ENCODE measurements around the gene CRHR1. TPM values are rescaled to one million over a fixed set of nuclear protein-coding genes. Genes with fewer than 3 reads are reported as not detected.

The CRHR1 gene
- polyA plus RNA-seq, 1 of the 3 experiments (the other 2 are of a cell fraction) = 0.13 TPM

- no peaks in the 10 kb centered on the region for H3K9me3 ChIP-seq
- 52% methylated on average over 6 of the region's 6 CpGs for WGBS (ENCODE audit: low lambda C conversion rate)
- ChIA-PET CTCF (interaction anchor here (0.8 to 17.2 kb wide), 19 partner anchors 9 to 456 kb away, joined by 3 to 327 read pairs (median 13); partner anchors contain the start of genes CRHR1 and MAPT), POLR2A (interaction anchor here (1.0 kb wide), 1 partner anchor 23 kb away, joined by 3 read pairs; no protein-coding TSS in a partner anchor)
- peaks cover 12% of the 10 kb centered on the region for H3K27me3 ChIP-seq (ENCODE audit: insufficient read depth)
- H2AFZ ChIP-seq (ENCODE audit: low read depth) = no peak overlapping the region
- TF ChIP-seq, protein P1, sequence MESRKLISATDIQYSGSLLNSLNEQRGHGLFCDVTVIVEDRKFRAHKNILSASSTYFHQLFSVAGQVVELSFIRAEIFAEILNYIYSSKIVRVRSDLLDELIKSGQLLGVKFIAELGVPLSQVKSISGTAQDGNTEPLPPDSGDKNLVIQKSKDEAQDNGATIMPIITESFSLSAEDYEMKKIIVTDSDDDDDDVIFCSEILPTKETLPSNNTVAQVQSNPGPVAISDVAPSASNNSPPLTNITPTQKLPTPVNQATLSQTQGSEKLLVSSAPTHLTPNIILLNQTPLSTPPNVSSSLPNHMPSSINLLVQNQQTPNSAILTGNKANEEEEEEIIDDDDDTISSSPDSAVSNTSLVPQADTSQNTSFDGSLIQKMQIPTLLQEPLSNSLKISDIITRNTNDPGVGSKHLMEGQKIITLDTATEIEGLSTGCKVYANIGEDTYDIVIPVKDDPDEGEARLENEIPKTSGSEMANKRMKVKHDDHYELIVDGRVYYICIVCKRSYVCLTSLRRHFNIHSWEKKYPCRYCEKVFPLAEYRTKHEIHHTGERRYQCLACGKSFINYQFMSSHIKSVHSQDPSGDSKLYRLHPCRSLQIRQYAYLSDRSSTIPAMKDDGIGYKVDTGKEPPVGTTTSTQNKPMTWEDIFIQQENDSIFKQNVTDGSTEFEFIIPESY (IDR thresholded peaks at IDR 0.05; ENCODE audit: borderline replicate concordance, low read depth) = no peak
- TF ChIP-seq TEAD4 (IDR thresholded peaks at IDR 0.05; ENCODE audit: borderline replicate concordance, insufficient read depth) (no peak), FOXJ3 (CRISPR knock-in tag; IDR thresholded peaks at IDR 0.05) (no peak), SIN3A (IDR thresholded peaks at IDR 0.05; ENCODE audit: borderline replicate concordance, low read depth, low read length) (no peak), CHD2 (IDR thresholded peaks at IDR 0.05; ENCODE audit: low read length, partially characterized antibody) (no peak), MEF2A (IDR thresholded peaks at IDR 0.05; ENCODE audit: borderline replicate concordance, low read depth) (no peak), GABPA (IDR thresholded peaks at IDR 0.05; ENCODE audit: low read depth) (no peak), FOSL2 (IDR thresholded peaks at IDR 0.05; ENCODE audit: borderline replicate concordance, low read depth) (no peak), GATA2 (CRISPR knock-in tag; IDR thresholded peaks at IDR 0.05) (no peak), FOXM1 (IDR thresholded peaks at IDR 0.05; ENCODE audit: low read depth) (no peak), ELF1 (IDR thresholded peaks at IDR 0.05) (no peak), SMC3 (IDR thresholded peaks at IDR 0.05; ENCODE audit: low read depth, low read length) (no peak), TCF12 (IDR thresholded peaks at IDR 0.05) (no peak), RXRA (IDR thresholded peaks at IDR 0.05; ENCODE audit: borderline replicate concordance, low read depth) (no peak), RCOR1 (IDR thresholded peaks at IDR 0.05; ENCODE audit: low read length) (no peak), NRF1 (IDR thresholded peaks at IDR 0.05; ENCODE audit: low read depth, low read length) (no peak)
- TF ChIP-seq, protein P2, sequence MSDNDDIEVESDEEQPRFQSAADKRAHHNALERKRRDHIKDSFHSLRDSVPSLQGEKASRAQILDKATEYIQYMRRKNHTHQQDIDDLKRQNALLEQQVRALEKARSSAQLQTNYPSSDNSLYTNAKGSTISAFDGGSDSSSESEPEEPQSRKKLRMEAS (IDR thresholded peaks at IDR 0.05; ENCODE audit: low read depth) = no peak
- H3K4me2 ChIP-seq = no peak overlapping the region
- H3K9ac ChIP-seq = no peak overlapping the region
- no peaks in the 10 kb centered on the region for H3K9me2 ChIP-seq
- H3F3A ChIP-seq (replicated peaks; ENCODE audit: insufficient read depth) = no peaks in the 10 kb centered on the region
- H3K4me3 ChIP-seq (ENCODE audit: low read depth in 2 of 2, low read length in 1 of 2) = no peak overlapping the region
- H3K36me3 ChIP-seq (replicated peaks in 1 of 2; ENCODE audit: control insufficient read depth in 1 of 2, insufficient read depth in 2 of 2, low read length in 1 of 2) = no peaks in the 10 kb centered on the region
- no peak for DNase-seq
- peaks cover 0 to 15% of the 10 kb centered on the region in 2 experiments; a peak in 1 of 4 replicates for H3K4me1 ChIP-seq (ENCODE audit: control insufficient read depth in 1 of 2, insufficient read depth in 2 of 2, low read depth in 1 of 2, low read length in 1 of 2)
- H3K79me2 ChIP-seq (ENCODE audit: insufficient read depth) = no peaks in the 10 kb centered on the region
- H4K20me1 ChIP-seq (ENCODE audit: insufficient read depth) = no peaks in the 10 kb centered on the region
- H3K27ac ChIP-seq (ENCODE audit: low read depth in 2 of 2, low read length in 1 of 2) = no peak overlapping the region
Measured at GRCh38 chr17:45851022-45851421, 66.9 kb downstream of the CRHR1 start.

DNA sequence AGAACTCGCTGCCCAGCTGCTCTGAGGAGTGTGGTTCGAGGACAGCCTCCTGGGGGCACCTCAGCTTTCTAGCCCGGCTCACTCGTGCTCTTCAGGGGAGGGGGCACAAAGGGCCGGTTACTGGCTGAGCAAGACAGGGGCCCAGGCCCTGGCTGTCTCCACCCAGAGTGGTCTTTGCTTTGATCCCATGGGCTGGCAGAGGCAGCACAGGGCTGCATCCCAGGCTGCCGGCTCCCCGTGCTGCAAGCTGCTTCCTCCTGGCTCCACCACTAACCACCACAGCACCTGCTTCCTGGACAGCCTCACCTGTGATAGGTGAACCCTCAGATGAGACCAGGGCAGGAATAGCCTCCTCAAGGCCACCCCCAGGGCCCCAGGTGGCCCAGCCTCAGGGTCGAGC lies 67.3 kb downstream of the CRHR1 start:
- peaks cover 0 to 15% of the 10 kb centered on the region in 2 experiments; a peak in 1 of 4 replicates for H3K4me1 ChIP-seq (ENCODE audit: control insufficient read depth in 1 of 2, insufficient read depth in 2 of 2, low read depth in 1 of 2, low read length in 1 of 2)
- 45% methylated on average over 5 of the region's 8 CpGs for WGBS (ENCODE audit: low lambda C conversion rate)
- H3K27me3 ChIP-seq (ENCODE audit: insufficient read depth) = peaks cover 12% of the 10 kb centered on the region
- no peak overlapping the region for H2AFZ ChIP-seq (ENCODE audit: low read depth)
- H3K4me3 ChIP-seq (ENCODE audit: low read depth in 2 of 2, low read length in 1 of 2) = no peak overlapping the region
- CTCF ChIA-PET = interaction anchor here (0.8 to 17.2 kb wide), 30 partner anchors 9 to 456 kb away, joined by 3 to 327 read pairs (median 6); partner anchors contain the start of genes CRHR1 and MAPT
- no peak for DNase-seq
- no peaks in the 10 kb centered on the region for H3K9me3 ChIP-seq
- no peak overlapping the region for H3K9ac ChIP-seq
- no peaks in the 10 kb centered on the region for H3K9me2 ChIP-seq
- no peaks in the 10 kb centered on the region for H4K20me1 ChIP-seq (ENCODE audit: insufficient read depth)
- H3K27ac ChIP-seq (ENCODE audit: low read depth in 2 of 2, low read length in 1 of 2) = no peak overlapping the region
- H3K79me2 ChIP-seq (ENCODE audit: insufficient read depth) = no peaks in the 10 kb centered on the region
- POLR2A ChIA-PET = interaction anchor here (1.0 kb wide), 1 partner anchor 23 kb away, joined by 3 read pairs; no protein-coding TSS in a partner anchor
- no peaks in the 10 kb centered on the region for H3K36me3 ChIP-seq (replicated peaks in 1 of 2; ENCODE audit: control insufficient read depth in 1 of 2, insufficient read depth in 2 of 2, low read length in 1 of 2)
- no peaks in the 10 kb centered on the region for H3F3A ChIP-seq (replicated peaks; ENCODE audit: insufficient read depth)
- H3K4me2 ChIP-seq = no peak overlapping the region
- TF ChIP-seq, protein P1 (IDR thresholded peaks at IDR 0.05; ENCODE audit: borderline replicate concordance, low read depth) = no peak
- TF ChIP-seq RAD21 (IDR thresholded peaks at IDR 0.05; ENCODE audit: low read length) (no peak), JUND (IDR thresholded peaks at IDR 0.05) (no peak), MEF2A (IDR thresholded peaks at IDR 0.05; ENCODE audit: borderline replicate concordance, low read depth) (no peak), YY1 (IDR thresholded peaks at IDR 0.05; ENCODE audit: low read depth) (no peak), POLR2AphosphoS5 (IDR thresholded peaks at IDR 0.05; ENCODE audit: low read depth, low read length) (no peak), TEAD4 (IDR thresholded peaks at IDR 0.05; ENCODE audit: borderline replicate concordance, insufficient read depth) (no peak), GABPA (IDR thresholded peaks at IDR 0.05; ENCODE audit: low read depth) (no peak), FOSL2 (IDR thresholded peaks at IDR 0.05; ENCODE audit: borderline replicate concordance, low read depth) (no peak), FOXM1 (IDR thresholded peaks at IDR 0.05; ENCODE audit: low read depth) (no peak), TCF12 (IDR thresholded peaks at IDR 0.05) (no peak), GATA2 (CRISPR knock-in tag; IDR thresholded peaks at IDR 0.05) (no peak), ELF1 (IDR thresholded peaks at IDR 0.05) (no peak)
- TF ChIP-seq, protein P3, sequence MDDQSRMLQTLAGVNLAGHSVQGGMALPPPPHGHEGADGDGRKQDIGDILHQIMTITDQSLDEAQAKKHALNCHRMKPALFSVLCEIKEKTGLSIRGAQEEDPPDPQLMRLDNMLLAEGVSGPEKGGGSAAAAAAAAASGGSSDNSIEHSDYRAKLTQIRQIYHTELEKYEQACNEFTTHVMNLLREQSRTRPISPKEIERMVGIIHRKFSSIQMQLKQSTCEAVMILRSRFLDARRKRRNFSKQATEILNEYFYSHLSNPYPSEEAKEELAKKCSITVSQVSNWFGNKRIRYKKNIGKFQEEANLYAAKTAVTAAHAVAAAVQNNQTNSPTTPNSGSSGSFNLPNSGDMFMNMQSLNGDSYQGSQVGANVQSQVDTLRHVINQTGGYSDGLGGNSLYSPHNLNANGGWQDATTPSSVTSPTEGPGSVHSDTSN (IDR thresholded peaks at IDR 0.05) = no peak
- TF ChIP-seq, protein P2 (IDR thresholded peaks at IDR 0.05; ENCODE audit: low read depth) = no peak

All from SK-N-SH (cell line).